Loucy (cell line): Measurements from ENCODE around the gene TSPAN32.

Source experiments
- EZH2phosphoT487 ChIP-seq: fragments of 200-600 bp; IDR thresholded peaks from 2 replicates; pipeline ENCODE4 v1.6.1; 2018; ENCODE audit warnings: antibody characterized with exemption, mild to moderate bottlenecking, moderate library complexity, borderline replicate concordance
- TF ChIP-seq, protein P1 (sequence below): fragments of 200-600 bp; sonication (generic); conservative IDR thresholded peaks from 2 replicates; pipeline ENCODE4 v1.5.1; 2014; ENCODE audit warnings: mild to moderate bottlenecking, antibody characterized with exemption, low read length

DNA sequence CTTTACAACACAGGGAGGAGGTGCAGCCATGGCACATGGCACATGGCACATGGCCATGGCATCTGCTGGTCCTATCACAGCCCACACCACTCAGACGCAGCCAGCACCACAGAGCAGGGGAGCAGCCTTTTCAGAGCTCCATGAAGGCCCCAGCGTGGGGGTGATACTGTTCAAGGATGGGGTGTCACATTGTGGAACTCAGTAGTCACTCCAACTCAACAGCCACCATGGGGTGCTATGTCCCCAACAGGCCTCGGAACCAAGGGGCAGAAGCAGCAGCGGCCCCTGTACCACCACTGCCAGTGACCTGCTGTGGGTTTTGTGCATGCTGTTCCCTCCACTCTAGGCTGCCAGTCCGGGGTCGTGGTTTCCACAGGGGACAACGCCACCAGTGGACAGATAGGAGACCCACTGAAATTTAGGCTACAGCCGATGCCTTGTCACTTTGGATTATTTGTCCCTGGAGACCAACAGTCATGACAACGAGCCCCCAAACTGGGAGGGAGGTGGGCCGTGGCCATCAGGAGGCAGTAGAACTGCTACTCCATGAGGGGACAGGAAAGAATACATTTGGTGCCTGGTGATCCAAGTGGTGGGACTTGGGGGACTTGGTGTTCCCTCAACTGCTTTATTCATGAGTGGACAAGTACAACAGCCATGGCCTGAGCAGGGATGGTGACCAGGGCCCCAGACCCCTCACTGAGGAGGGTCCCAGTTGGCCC is 44.9 kb downstream of the TSPAN32 start:
- no peak for TF ChIP-seq EZH2phosphoT487
- TF ChIP-seq, protein P1, sequence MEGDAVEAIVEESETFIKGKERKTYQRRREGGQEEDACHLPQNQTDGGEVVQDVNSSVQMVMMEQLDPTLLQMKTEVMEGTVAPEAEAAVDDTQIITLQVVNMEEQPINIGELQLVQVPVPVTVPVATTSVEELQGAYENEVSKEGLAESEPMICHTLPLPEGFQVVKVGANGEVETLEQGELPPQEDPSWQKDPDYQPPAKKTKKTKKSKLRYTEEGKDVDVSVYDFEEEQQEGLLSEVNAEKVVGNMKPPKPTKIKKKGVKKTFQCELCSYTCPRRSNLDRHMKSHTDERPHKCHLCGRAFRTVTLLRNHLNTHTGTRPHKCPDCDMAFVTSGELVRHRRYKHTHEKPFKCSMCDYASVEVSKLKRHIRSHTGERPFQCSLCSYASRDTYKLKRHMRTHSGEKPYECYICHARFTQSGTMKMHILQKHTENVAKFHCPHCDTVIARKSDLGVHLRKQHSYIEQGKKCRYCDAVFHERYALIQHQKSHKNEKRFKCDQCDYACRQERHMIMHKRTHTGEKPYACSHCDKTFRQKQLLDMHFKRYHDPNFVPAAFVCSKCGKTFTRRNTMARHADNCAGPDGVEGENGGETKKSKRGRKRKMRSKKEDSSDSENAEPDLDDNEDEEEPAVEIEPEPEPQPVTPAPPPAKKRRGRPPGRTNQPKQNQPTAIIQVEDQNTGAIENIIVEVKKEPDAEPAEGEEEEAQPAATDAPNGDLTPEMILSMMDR = no peak
